HTERT RPE-1 (cell line): Measurements from ENCODE around the gene RAB39A.

Experiments
- in situ Hi-C: fragments of 300-500 bp; cut with MboI; formaldehyde crosslinking; loops from 4 replicates; pipeline ENCODE4 v1.14.3; 2020; ENCODE audit warnings: low sequenced_read_pairs

The RAB39A gene

GRCh38 chr11:107961480-107961879, 33.2 kb downstream of the RAB39A start:
- in situ Hi-C loops: no loop called here

DNA sequence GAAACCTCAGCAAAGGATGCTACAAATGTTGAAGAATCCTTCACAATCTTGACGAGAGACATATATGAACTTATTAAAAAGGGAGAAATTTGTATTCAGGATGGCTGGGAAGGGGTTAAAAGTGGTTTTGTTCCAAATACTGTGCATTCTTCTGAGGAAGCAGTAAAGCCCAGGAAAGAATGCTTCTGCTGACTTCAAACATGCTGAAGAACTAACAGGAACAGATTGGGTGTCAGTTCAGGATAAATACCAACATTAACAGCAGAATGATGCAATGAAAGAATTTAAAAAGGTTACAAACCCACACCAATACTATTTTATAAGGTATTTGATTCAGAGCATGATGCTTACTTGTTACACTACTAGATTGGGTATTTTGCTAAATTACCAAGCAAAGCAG, 33.9 kb downstream of the RAB39A start:
- in situ Hi-C loops: no loop called here

GRCh38 chr11:107963091-107963490, 34.8 kb downstream of the RAB39A start:
- in situ Hi-C loops: no loop called here

- in situ Hi-C loops: no loop called here
These were observed 41.0 kb downstream of the RAB39A start for GRCh38 chr11:107969219-107969618.

- in situ Hi-C loops: no loop called here
These were observed 41.8 kb downstream of the RAB39A start for GRCh38 chr11:107970049-107970448.

GRCh38 chr11:107973641-107974040, 45.4 kb downstream of the RAB39A start:
- in situ Hi-C loops: no loop called here

GRCh38 chr11:107988397-107989158, 60.3 kb downstream of the RAB39A start:
- in situ Hi-C loops: no loop called here

- in situ Hi-C loops: no loop called here
These were observed 63.7 kb downstream of the RAB39A start for GRCh38 chr11:107991868-107992414.

- in situ Hi-C loops: no loop called here
These were observed 67.9 kb downstream of the RAB39A start for GRCh38 chr11:107996006-107996776.

DNA sequence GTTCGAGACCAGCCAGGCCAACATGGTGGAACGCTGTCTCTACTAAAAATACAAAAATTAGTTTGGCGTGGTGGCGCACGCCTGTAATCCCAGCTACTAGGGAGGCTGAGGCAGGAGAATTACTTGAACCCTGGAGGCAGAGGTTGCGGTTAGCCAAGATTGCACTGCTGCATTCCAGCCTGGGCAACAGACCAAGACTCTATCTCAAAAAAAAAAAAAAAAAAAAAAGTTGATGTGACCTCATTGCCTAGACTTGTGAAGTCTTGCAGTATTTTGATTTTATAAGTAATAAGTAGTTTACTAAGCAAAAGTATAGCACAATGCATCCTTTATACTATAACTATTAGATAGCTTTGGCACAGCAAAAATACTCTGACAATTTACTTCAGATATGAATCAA, 70.5 kb downstream of the RAB39A start:
- in situ Hi-C loops: no loop called here

DNA sequence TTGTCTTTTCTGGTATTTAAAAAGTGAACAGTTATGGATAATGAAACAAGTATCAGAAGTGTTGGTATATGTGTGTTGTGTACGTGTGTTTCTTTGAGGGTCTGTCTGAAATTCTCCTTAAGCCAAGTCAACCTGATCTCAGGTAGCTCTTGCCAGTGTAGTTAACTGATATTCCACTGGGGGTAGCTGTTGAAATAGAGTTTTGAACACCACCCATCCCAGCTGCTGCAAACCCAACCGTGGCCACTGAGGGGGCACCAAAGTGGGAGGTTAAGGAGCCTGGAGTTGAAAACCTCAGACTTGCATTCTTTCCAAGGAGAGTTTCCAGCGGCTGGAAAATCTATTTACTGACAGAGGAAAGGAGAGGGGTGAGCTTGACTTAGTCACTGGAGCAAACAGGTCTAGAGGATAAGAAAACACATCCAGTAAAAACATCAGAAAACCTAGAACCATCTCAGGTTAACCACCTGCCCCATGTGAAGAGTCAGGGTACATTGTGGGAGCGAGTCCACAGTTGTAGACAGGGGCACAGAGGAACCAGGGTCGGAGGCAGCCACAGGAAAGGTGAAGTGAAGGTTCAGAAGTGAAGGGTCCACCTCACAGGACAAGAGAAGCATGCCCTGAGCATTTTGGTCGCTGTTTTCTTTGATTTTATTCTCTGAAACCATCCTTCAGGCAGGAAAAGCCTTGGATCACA, 71.7 kb downstream of the RAB39A start:
- in situ Hi-C loops: no loop called here

DNA sequence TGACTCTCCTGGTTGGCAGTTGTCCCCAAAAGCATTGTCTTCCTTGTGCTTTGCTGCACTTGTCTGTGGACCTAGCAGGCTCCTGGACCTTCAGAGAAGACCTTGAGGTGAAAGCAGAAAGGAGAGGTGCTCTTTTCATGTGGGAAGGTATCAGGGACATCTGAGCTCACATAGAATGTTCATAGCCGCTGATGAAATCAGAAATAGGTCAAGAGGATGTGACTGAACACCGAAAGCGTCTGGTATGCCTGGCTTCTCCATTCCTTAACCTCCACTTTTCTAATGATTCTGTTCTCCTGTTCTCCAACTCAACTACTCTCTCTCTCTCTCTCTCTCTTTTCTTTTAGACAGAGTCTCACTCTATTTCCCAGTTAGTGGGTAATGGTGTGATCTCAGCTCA, 74.2 kb downstream of the RAB39A start:
- in situ Hi-C loops: no loop called here

GRCh38 chr11:108003623-108004022, 75.4 kb downstream of the RAB39A start:
- in situ Hi-C loops: no loop called here

- in situ Hi-C loops: no loop called here
These were observed 79.6 kb downstream of the RAB39A start for GRCh38 chr11:108007819-108008218.

GRCh38 chr11:108008656-108009496, 80.6 kb downstream of the RAB39A start, which contains the start of gene CUL5:
Gene CUL5, plus strand, starts transcription at chr11:108008898. Its CDS starts 451 bp downstream, at chr11:108009349.
- in situ Hi-C loops: no loop called here

DNA sequence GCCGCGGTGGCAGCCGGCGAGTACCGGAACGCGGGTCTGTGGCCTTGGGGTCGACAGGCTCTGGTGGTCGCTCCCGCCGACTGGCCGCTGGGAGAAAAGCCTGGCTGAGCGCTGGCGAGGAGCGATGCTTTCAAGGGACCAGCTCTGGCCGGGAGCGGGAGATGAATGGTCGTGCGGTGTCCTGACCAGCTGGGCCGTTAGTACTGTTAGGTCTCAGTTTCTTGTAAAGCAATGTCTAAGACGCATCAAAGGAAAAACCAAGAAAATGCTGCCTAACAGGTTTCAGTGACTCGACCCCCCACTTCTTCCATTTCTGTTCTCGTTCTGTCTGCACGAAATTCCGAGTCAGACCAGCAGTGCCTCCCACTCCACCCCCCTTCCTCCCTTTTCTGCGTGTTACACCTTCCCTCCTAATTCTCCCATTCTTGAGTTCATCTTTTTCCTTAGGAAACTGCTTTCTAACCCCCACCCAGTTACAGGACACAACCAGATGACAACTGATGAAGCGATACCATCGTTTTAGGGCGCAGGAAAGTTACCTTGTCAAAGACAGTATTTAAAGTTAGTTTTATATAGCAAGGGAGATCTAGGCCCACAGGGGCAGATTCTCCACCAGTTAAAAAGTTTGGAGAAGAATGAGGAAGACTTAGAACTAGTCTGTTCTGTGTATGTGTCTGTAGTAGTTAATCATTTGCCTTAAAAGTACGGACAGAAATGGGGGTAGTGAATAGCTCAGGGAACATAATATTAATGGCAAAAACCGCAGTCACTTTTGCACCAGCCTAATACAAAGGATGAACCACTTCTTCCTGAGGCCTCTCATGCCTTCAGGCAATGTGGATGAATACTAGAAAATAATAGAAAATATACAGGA, 81.5 kb downstream of the RAB39A start:
- in situ Hi-C loops: no loop called here

DNA sequence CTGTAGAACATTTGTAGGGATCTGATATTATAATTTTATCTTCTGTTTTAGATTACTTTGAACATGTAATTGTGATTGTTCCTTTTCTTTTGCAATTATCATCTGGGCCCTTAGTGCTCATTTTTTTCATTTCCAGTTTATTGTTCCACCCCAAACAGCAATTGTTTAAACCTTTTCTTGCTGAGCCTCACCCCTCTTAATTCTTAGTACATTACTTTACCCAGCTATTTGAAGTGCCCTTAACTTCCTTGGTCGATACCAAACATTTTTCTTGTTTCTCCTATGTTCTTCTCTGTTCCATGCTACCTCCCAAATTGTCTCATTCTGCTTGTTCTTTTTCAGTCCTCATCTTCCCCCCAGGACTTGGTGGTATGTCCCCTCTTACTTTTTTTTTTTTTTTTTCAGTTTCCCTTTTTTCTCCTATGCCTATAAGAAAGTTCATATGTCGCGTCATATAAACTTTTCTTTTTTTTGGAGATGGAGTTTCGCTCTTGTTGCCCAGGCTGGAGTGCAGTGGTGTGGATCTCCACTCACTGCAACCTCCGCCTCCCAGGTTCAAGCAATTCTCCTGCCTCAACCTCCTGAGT, 84.0 kb downstream of the RAB39A start:
- in situ Hi-C loops: no loop called here
